Loucy (cell line): Measurements from ENCODE around the gene ANKRD10.

ENCODE experiments used
- EZH2phosphoT487 ChIP-seq: fragments of 200-600 bp; IDR thresholded peaks from 2 replicates; pipeline ENCODE4 v1.6.1; 2018; ENCODE audit warnings: antibody characterized with exemption, mild to moderate bottlenecking, moderate library complexity, borderline replicate concordance
- TF ChIP-seq, protein P1 (sequence below): fragments of 200-600 bp; sonication (generic); conservative IDR thresholded peaks from 2 replicates; pipeline ENCODE4 v1.5.1; 2014; ENCODE audit warnings: mild to moderate bottlenecking, antibody characterized with exemption, low read length

DNA sequence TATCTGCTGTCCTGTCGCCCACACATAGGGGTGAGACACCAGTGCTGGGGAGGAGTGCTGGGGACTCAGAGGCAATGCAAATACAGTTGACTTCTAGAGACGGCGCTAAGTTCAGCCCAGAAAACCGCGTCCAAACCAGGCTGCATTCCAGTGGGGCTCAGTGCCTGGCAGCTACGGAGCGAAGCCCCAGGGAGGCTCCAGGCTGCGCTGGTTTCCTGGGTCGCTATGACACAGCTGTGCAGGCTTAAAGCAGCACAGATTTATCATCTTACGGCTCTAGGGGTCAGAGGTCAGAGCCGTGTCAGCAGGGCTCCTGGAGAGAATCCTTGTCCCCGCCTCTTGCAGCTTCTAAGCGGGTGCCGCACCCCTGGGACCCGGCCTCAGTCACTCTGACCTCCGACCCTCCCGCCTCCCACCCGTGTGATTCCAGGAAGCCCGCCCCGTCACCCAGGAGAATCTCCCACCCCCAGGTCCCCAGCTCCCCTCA, 61.6 kb downstream of the ANKRD10 start:
- TF ChIP-seq, protein P1, sequence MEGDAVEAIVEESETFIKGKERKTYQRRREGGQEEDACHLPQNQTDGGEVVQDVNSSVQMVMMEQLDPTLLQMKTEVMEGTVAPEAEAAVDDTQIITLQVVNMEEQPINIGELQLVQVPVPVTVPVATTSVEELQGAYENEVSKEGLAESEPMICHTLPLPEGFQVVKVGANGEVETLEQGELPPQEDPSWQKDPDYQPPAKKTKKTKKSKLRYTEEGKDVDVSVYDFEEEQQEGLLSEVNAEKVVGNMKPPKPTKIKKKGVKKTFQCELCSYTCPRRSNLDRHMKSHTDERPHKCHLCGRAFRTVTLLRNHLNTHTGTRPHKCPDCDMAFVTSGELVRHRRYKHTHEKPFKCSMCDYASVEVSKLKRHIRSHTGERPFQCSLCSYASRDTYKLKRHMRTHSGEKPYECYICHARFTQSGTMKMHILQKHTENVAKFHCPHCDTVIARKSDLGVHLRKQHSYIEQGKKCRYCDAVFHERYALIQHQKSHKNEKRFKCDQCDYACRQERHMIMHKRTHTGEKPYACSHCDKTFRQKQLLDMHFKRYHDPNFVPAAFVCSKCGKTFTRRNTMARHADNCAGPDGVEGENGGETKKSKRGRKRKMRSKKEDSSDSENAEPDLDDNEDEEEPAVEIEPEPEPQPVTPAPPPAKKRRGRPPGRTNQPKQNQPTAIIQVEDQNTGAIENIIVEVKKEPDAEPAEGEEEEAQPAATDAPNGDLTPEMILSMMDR = no peak
- no peak for TF ChIP-seq EZH2phosphoT487
